HepG2 (cell line): ENCODE data around the gene PANX1. TPM values are rescaled to one million over a fixed set of nuclear protein-coding genes. Genes with fewer than 3 reads are reported as not detected.
A peak's percentile ranks its signal among the peaks of the same experiment; 100 is the strongest.

Experiments
- ATAC-seq: fragments of 200-7000 bp; cut with Tn5 transposase; 3 replicates; pipeline ENCODE4 v1.9.1; 2020; ENCODE audit warnings: mild to moderate bottlenecking, moderate library complexity
- BruUV-seq: library from RNA; stranded (reverse); fragments of 400-500 nt; replicated peaks from 2 replicates; lab custom pipeline; 2021; lab: Mats Ljungman, UMichigan
- CTCF ChIA-PET: fragments of 300-600 bp; formaldehyde crosslinking; extraction: SDS; loops from one replicate; lab custom pipeline; 2021; ENCODE audit warnings: low total read pairs, inconsistent platforms, low intra/inter-chr PET ratio; lab: Yijun Ruan, JAX
- POLR2A ChIA-PET: fragments of 350-600 bp; sonication (Branson Sonifier 250); formaldehyde crosslinking; loops from one replicate; lab custom pipeline; 2020; ENCODE audit warnings: antibody characterized with exemption, inconsistent platforms; lab: Yijun Ruan, JAX
- DNase-seq: peaks from one replicate; pipeline ENCODE4 v3.0.0-alpha.2; 2015; ENCODE audit warnings: low spot score
- FAIRE-seq: peaks from 3 replicates; lab custom pipeline; 2011; peaks lifted over from hg19 to GRCh38; lab: Jason Lieb, UNC
- H2AFZ ChIP-seq: one replicate; pipeline ENCODE4 v1.6.1; 2011; ENCODE audit warnings: low read length, inconsistent platforms
- H3K27ac ChIP-seq: fragments of 300-600 bp; 3 replicates; pipeline ENCODE4 v1.8.0; 2011; ENCODE audit warnings: mixed run types, mild to moderate bottlenecking, mixed read lengths, low read length, inconsistent platforms; ENCODE audit not compliant: insufficient read depth; ENCODE audit errors: extremely low read length
- H3K27me3 ChIP-seq, 2 experiments: fragments of 200-600 bp in 1 of 2; 2 replicates in 1 of 2; 3 replicates in 1 of 2; pipeline versions ENCODE4 v1.6.0 to v1.8.0; 2011; ENCODE audit warnings: low read length in 2 of 2, mild to moderate bottlenecking in 2 of 2, moderate library complexity in 2 of 2, inconsistent platforms in 1 of 2; ENCODE audit not compliant: insufficient read depth in 2 of 2, control insufficient read depth in 1 of 2
- H3K36me3 ChIP-seq, 2 experiments: fragments of 200-600 bp in 1 of 2; replicated peaks in 1 of 2; 2 replicates in 1 of 2; 3 replicates in 1 of 2; pipeline versions ENCODE4 v1.5.1 to v1.8.0; 2011; ENCODE audit warnings: low read length in 2 of 2, inconsistent platforms in 1 of 2; ENCODE audit not compliant: insufficient read depth in 2 of 2, control insufficient read depth in 1 of 2
- H3K4me1 ChIP-seq: 2 replicates; pipeline ENCODE4 v1.5.1; 2012; ENCODE audit warnings: low read length, inconsistent platforms; ENCODE audit not compliant: insufficient read depth
- H3K4me2 ChIP-seq: 2 replicates; pipeline ENCODE4 v1.6.0; 2011; ENCODE audit warnings: low read depth, low read length, inconsistent platforms
- H3K4me3 ChIP-seq, 3 experiments: fragments of 200-600 bp in 1 of 3; sonication (generic), shearing (Covaris generic) in 1 of 3; replicated peaks in 1 of 3; 2 replicates each; pipeline ENCODE4 v1.5.1; 2011 to 2016; ENCODE audit warnings: low read length in 3 of 3, inconsistent platforms in 2 of 3, low read depth in 2 of 3, mild to moderate bottlenecking in 2 of 3, control low read depth in 1 of 3, mixed read lengths in 1 of 3; ENCODE audit not compliant: insufficient read depth in 1 of 3
- H3K79me2 ChIP-seq: one replicate; pipeline ENCODE4 v1.6.1; 2011; ENCODE audit warnings: low read length, inconsistent platforms; ENCODE audit not compliant: insufficient read depth
- H3K9ac ChIP-seq: 2 replicates; pipeline ENCODE4 v1.6.0; 2011; ENCODE audit warnings: mild to moderate bottlenecking, low read depth, low read length, inconsistent platforms; ENCODE audit not compliant: insufficient read depth
- H3K9me3 ChIP-seq: 2 replicates; pipeline ENCODE4 v1.5.1; 2012; ENCODE audit warnings: mild to moderate bottlenecking, low read length
- H4K20me1 ChIP-seq: 2 replicates; pipeline ENCODE4 v1.6.0; 2011; ENCODE audit warnings: inconsistent platforms, mild to moderate bottlenecking, low read length, moderate library complexity; ENCODE audit not compliant: insufficient read depth
- CEBPB ChIP-seq: IDR thresholded peaks from 2 replicates; pipeline ENCODE4 v1.6.1; 2011; ENCODE audit warnings: low read depth, low read length, improper control_type of control experiment, borderline replicate concordance
- GPBP1L1 ChIP-seq: sonication (generic); formaldehyde crosslinking; IDR thresholded peaks from 2 replicates; pipeline ENCODE4 v1.5.0; 2020; ENCODE audit warnings: mild to moderate bottlenecking, missing genetic modification reagents
- KLF13 ChIP-seq: sonication (generic); formaldehyde crosslinking; IDR thresholded peaks from 2 replicates; pipeline ENCODE4 v1.4.0; 2020; ENCODE audit warnings: mild to moderate bottlenecking, missing genetic modification reagents
- MNT ChIP-seq: fragments of 450-650 bp; IDR thresholded peaks from 2 replicates; pipeline ENCODE4 v1.6.1; 2016
- SP140L ChIP-seq: sonication (generic); formaldehyde crosslinking; IDR thresholded peaks from 2 replicates; pipeline ENCODE4 v1.4.0; 2020; ENCODE audit warnings: missing genetic modification reagents, borderline replicate concordance
- TMF1 ChIP-seq: sonication (generic); formaldehyde crosslinking; IDR thresholded peaks from 2 replicates; pipeline ENCODE4 v1.8.1; 2022; ENCODE audit warnings: low read depth, missing genetic modification reagents
- ZBTB3 ChIP-seq: sonication (generic); formaldehyde crosslinking; IDR thresholded peaks from 2 replicates; pipeline ENCODE4 v1.4.0; 2020; ENCODE audit warnings: low read depth, mild to moderate bottlenecking, moderate library complexity, missing genetic modification reagents, borderline replicate concordance
- ZBTB7B ChIP-seq: sonication (generic); formaldehyde crosslinking; IDR thresholded peaks from 2 replicates; pipeline ENCODE4 v1.4.0; 2020; ENCODE audit warnings: missing genetic modification reagents
- ZNF138 ChIP-seq: sonication (generic); formaldehyde crosslinking; IDR thresholded peaks from 2 replicates; pipeline ENCODE4 v1.5.0; 2020; ENCODE audit warnings: mild to moderate bottlenecking, low read depth, missing genetic modification reagents
- ZNF335 ChIP-seq: sonication (generic); formaldehyde crosslinking; IDR thresholded peaks from 2 replicates; pipeline ENCODE4 v1.4.0; 2020; ENCODE audit warnings: missing genetic modification reagents
- ZNF564 ChIP-seq: sonication (generic); formaldehyde crosslinking; IDR thresholded peaks from 2 replicates; pipeline ENCODE4 v1.8.1; 2023; ENCODE audit warnings: mild to moderate bottlenecking, missing genetic modification reagents
- ZNF670 ChIP-seq: sonication (generic); formaldehyde crosslinking; IDR thresholded peaks from 2 replicates; pipeline ENCODE4 v1.8.0; 2022; ENCODE audit warnings: mild to moderate bottlenecking, missing genetic modification reagents, borderline replicate concordance
- ZNF777 ChIP-seq: sonication (generic); formaldehyde crosslinking; IDR thresholded peaks from 2 replicates; pipeline ENCODE4 v1.4.0; 2020; ENCODE audit warnings: missing genetic modification reagents
- ZNF83 ChIP-seq: sonication (generic); formaldehyde crosslinking; IDR thresholded peaks from 2 replicates; pipeline ENCODE4 v1.4.0; 2020; ENCODE audit warnings: missing genetic modification reagents, mild to moderate bottlenecking, borderline replicate concordance
- WGBS: methylation state at CpG from one replicate; pipeline ENCODE4 v1.1.6; 2017; ENCODE audit warnings: low lambda C conversion rate; 5-methylcytosine and 5-hydroxymethylcytosine counted together
- in situ Hi-C: cut with HindIII; loops from 2 replicates; pipeline ENCODE4 v1.10.0; 2017; ENCODE audit warnings: low pct_unique_long_range_greater_than_20kb; ENCODE audit not compliant: extremely low pct_ligation_motif_present
- intact Hi-C: fragments of 100-400 bp; cut with micrococcal nuclease; formaldehyde crosslinking; loops from one replicate; pipeline ENCODE4 v1.10.0; 2022; ENCODE audit not compliant: unreplicated experiment
- polyA plus RNA-seq, 8 experiments: library from polyadenylated mRNA; depleted of rRNA in 3 of 8; stranded (reverse) in 7 of 8; unstranded in 1 of 8; fragments of >200 nt; fragmentation: Illumina TruSeq in 4 of 8; extraction: Trizol in 4 of 8; gene quantifications; 2 replicates each; pipeline versions ENCODE4 v1.2.1 to v1.2.3, GENCODE V29; 2011 to 2016; ENCODE audit warnings: low read depth in 4 of 8, missing spikeins in 1 of 8, mixed read lengths in 1 of 8; ENCODE audit not compliant: insufficient read depth in 1 of 8
- total RNA-seq, 5 experiments: library from RNA; depleted of rRNA; stranded (reverse); fragments of >200 nt; fragmentation: Illumina TruSeq; extraction: Trizol; gene quantifications; 2 replicates each; pipeline ENCODE4 v1.2.3, GENCODE V29; 2016; ENCODE audit warnings: low read depth in 1 of 5

Gene PANX1
- total and polyA plus RNA-seq, 2 of the 13 experiments (the other 11 are each of a cell fraction or from before 2014, with no cell fraction given) = 8.3 to 24.8 TPM

- no peak for TF ChIP-seq SP140L (CRISPR knock-in tag)
- TF ChIP-seq CEBPB = no peak
- TF ChIP-seq GPBP1L1 (CRISPR knock-in tag) = no peak
- no peak for TF ChIP-seq ZNF335
- no peak for TF ChIP-seq TMF1
- no peak for TF ChIP-seq ZNF777 (CRISPR knock-in tag)
- no peak for TF ChIP-seq ZNF83 (CRISPR knock-in tag)
- TF ChIP-seq ZNF670 = no peak
- no peak for TF ChIP-seq ZBTB7B (CRISPR knock-in tag)
- no peak for TF ChIP-seq ZNF564 (CRISPR knock-in tag)
- no peak for TF ChIP-seq KLF13 (CRISPR knock-in tag)
- no peak for TF ChIP-seq ZBTB3 (CRISPR knock-in tag)
Observed at GRCh38 chr11:94131718-94132115, 3.1 kb downstream of the PANX1 start (continued).

- no TSS peak for BruUV-seq
- TF ChIP-seq MNT (peak; percentile 69), ZNF138 (CRISPR knock-in tag) (no peak)
- TF ChIP-seq, all 625 proteins: peak for 1
- WGBS = 99% methylated on average over 5 of the region's 5 CpGs
- DNase-seq (no peak), FAIRE-seq (no peak), ATAC-seq (no peak)
- in situ Hi-C loops = no loop called here
- Histone ChIP-seq H3K9ac (no peak overlapping the region), H3K36me3 (no peaks in the 10 kb centered on the region), H3K27ac (no peak overlapping the region), H3K27me3 (no peaks in the 10 kb centered on the region; a peak in 1 of 5 replicates), H3K9me3 (no peaks in the 10 kb centered on the region), H3K4me1 (peaks cover 39% of the 10 kb centered on the region), H3K4me2 (peak overlapping the region; percentile 83; the same call in 1 of the 2 replicates), H3K79me2 (peaks cover 53% of the 10 kb centered on the region), H2AFZ (no peak overlapping the region), H3K4me3 (no peak overlapping the region), H4K20me1 (peaks cover 10% of the 10 kb centered on the region; the same call in 1 of the 2 replicates)
- ChIA-PET POLR2A (no interaction called here), CTCF (no interaction called here)
- intact Hi-C loops = no loop called here
Observed at GRCh38 chr11:94132152-94132558, 3.5 kb downstream of the PANX1 start.
